Measurements from ENCODE around the gene ATF6B.

- TF ChIP-seq EZH2phosphoT487 (IDR thresholded peaks at IDR 0.05; ENCODE audit: low read depth, severe bottlenecking, unreplicated experiment) = no peak
- TF ChIP-seq, protein P1, sequence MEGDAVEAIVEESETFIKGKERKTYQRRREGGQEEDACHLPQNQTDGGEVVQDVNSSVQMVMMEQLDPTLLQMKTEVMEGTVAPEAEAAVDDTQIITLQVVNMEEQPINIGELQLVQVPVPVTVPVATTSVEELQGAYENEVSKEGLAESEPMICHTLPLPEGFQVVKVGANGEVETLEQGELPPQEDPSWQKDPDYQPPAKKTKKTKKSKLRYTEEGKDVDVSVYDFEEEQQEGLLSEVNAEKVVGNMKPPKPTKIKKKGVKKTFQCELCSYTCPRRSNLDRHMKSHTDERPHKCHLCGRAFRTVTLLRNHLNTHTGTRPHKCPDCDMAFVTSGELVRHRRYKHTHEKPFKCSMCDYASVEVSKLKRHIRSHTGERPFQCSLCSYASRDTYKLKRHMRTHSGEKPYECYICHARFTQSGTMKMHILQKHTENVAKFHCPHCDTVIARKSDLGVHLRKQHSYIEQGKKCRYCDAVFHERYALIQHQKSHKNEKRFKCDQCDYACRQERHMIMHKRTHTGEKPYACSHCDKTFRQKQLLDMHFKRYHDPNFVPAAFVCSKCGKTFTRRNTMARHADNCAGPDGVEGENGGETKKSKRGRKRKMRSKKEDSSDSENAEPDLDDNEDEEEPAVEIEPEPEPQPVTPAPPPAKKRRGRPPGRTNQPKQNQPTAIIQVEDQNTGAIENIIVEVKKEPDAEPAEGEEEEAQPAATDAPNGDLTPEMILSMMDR (IDR thresholded peaks at IDR 0.05; ENCODE audit: poor library complexity) = no peak
Measured at GRCh38 chr6:32096087-32096393, 32.0 kb downstream of the ATF6B start.
